GM12864 (cell line): ENCODE results near the gene TRIML2.

Experiments
- DNase-seq: peaks from one replicate; pipeline ENCODE4 v3.0.0-alpha.2; 2011; ENCODE audit warnings: low read depth
- H3K4me3 ChIP-seq: 2 replicates; pipeline ENCODE4 v1.5.1; 2011; ENCODE audit warnings: mild to moderate bottlenecking, low read depth, low read length, control low read depth
- CTCF ChIP-seq: IDR thresholded peaks from 2 replicates; pipeline ENCODE4 v1.5.1; 2011; ENCODE audit warnings: low read depth, mild to moderate bottlenecking, moderate library complexity, low read length, control low read depth, inconsistent platforms; ENCODE audit errors: missing control alignments

The TRIML2 gene

GRCh38 chr4:188127214-188127874 lies 17.9 kb upstream of the TRIML2 start:
- TF ChIP-seq CTCF = no peak
- no peak for DNase-seq
- H3K4me3 ChIP-seq = no peak overlapping the region

GRCh38 chr4:188121530-188121929 lies 12.1 kb upstream of the TRIML2 start:
- TF ChIP-seq CTCF = no peak
- H3K4me3 ChIP-seq = no peak overlapping the region
- DNase-seq = no peak

- no peak for TF ChIP-seq CTCF
- DNase-seq = no peak
- H3K4me3 ChIP-seq = no peak overlapping the region
Observed at GRCh38 chr4:188117631-188118324, 8.4 kb upstream of the TRIML2 start.

GRCh38 chr4:188113156-188113555 lies 3.8 kb upstream of the TRIML2 start:
- TF ChIP-seq CTCF = no peak
- DNase-seq = no peak
- no peak overlapping the region for H3K4me3 ChIP-seq

GRCh38 chr4:188111955-188112354 lies 2.6 kb upstream of the TRIML2 start:
- no peak for TF ChIP-seq CTCF
- DNase-seq = no peak
- H3K4me3 ChIP-seq = no peak overlapping the region

GRCh38 chr4:188110741-188111471 lies 1.5 kb upstream of the TRIML2 start:
- H3K4me3 ChIP-seq = no peak overlapping the region
- DNase-seq = no peak
- TF ChIP-seq CTCF = no peak
